Neutrophil (primary cell): Measurements from ENCODE around the gene DEGS1.

ENCODE experiments used
- H3K27ac ChIP-seq: fragments of 200-600 bp; sonication (generic); 2 replicates; pipeline ENCODE4 v1.5.1; 2016; ENCODE audit warnings: mild to moderate bottlenecking, moderate library complexity
- H3K27me3 ChIP-seq: fragments of 200-600 bp; sonication (generic); 2 replicates; pipeline ENCODE4 v1.6.0; 2016; ENCODE audit warnings: mild to moderate bottlenecking
- H3K36me3 ChIP-seq: fragments of 200-600 bp; sonication (generic); 2 replicates; pipeline ENCODE4 v1.5.1; 2017
- H3K4me1 ChIP-seq, 2 experiments: fragments of 200-600 bp in 1 of 2; sonication (generic) in 1 of 2; 1 replicate in 1 of 2; 2 replicates in 1 of 2; pipeline versions ENCODE4 v1.5.1 to v1.6.1; 2013 to 2016; ENCODE audit warnings: low read depth in 1 of 2, low read length in 1 of 2, mild to moderate bottlenecking in 1 of 2, moderate library complexity in 1 of 2; ENCODE audit not compliant: control insufficient read depth in 1 of 2, insufficient read depth in 1 of 2
- H3K4me3 ChIP-seq, 2 experiments: fragments of 200-600 bp in 1 of 2; sonication (generic) in 1 of 2; 1 replicate in 1 of 2; 2 replicates in 1 of 2; pipeline ENCODE4 v1.5.1; 2013 to 2016; ENCODE audit warnings: low read depth in 1 of 2, low read length in 1 of 2, mild to moderate bottlenecking in 1 of 2, moderate library complexity in 1 of 2
- H3K9me3 ChIP-seq: fragments of 200-600 bp; sonication (generic); 2 replicates; pipeline ENCODE4 v1.5.1; 2016
- CTCF ChIP-seq: fragments of 200-600 bp; sonication (generic); IDR thresholded peaks from 2 replicates; pipeline ENCODE4 v1.5.1; 2016; ENCODE audit warnings: antibody characterized with exemption

The DEGS1 gene

GRCh38 chr1:224198572-224198971, 15.5 kb downstream of the DEGS1 start:
- no peak for TF ChIP-seq CTCF
- Histone ChIP-seq H3K27me3 (no peaks in the 10 kb centered on the region), H3K36me3 (peaks cover 19% of the 10 kb centered on the region), H3K9me3 (no peaks in the 10 kb centered on the region), H3K4me1 (peaks cover 3 to 4% of the 10 kb centered on the region in 2 experiments), H3K4me3 (no peak overlapping the region), H3K27ac (no peak overlapping the region)

GRCh38 chr1:224199679-224200078, 16.6 kb downstream of the DEGS1 start:
- Histone ChIP-seq H3K9me3 (no peaks in the 10 kb centered on the region), H3K4me3 (no peak overlapping the region), H3K4me1 (peaks cover 6 to 8% of the 10 kb centered on the region in 2 experiments), H3K27ac (no peak overlapping the region), H3K27me3 (no peaks in the 10 kb centered on the region), H3K36me3 (peaks cover 8% of the 10 kb centered on the region)
- no peak for TF ChIP-seq CTCF

- Histone ChIP-seq H3K36me3 (peaks cover 4% of the 10 kb centered on the region), H3K4me3 (no peak overlapping the region), H3K4me1 (peaks cover 5 to 11% of the 10 kb centered on the region in 2 experiments), H3K27ac (no peak overlapping the region), H3K9me3 (no peaks in the 10 kb centered on the region), H3K27me3 (no peaks in the 10 kb centered on the region)
- TF ChIP-seq CTCF = no peak
Observed at GRCh38 chr1:224201383-224201782, 18.3 kb downstream of the DEGS1 start.

GRCh38 chr1:224201853-224202252, 18.8 kb downstream of the DEGS1 start:
- Histone ChIP-seq H3K27me3 (no peaks in the 10 kb centered on the region), H3K9me3 (no peaks in the 10 kb centered on the region), H3K4me1 (peaks cover 5 to 10% of the 10 kb centered on the region in 2 experiments), H3K36me3 (peaks cover 4% of the 10 kb centered on the region), H3K4me3 (no peak overlapping the region), H3K27ac (no peak overlapping the region)
- no peak for TF ChIP-seq CTCF

- Histone ChIP-seq H3K4me3 (no peak overlapping the region), H3K27me3 (no peaks in the 10 kb centered on the region), H3K27ac (no peak overlapping the region), H3K36me3 (peaks cover 4% of the 10 kb centered on the region), H3K4me1 (peaks cover 5 to 7% of the 10 kb centered on the region in 2 experiments), H3K9me3 (no peaks in the 10 kb centered on the region)
- TF ChIP-seq CTCF = no peak
Observed at GRCh38 chr1:224203243-224204016, 20.4 kb downstream of the DEGS1 start.
